ENCODE measurements around the gene EXOC2. TPM values are rescaled to one million over a fixed set of nuclear protein-coding genes. Genes with fewer than 3 reads are reported as not detected.

The EXOC2 gene
- total RNA-seq, 2 experiments from 2014 or later, result 22.5 to 24.8 TPM

- Histone ChIP-seq H3K79me2 (ENCODE audit: insufficient read depth, low read depth, low read length) (no peaks in the 10 kb centered on the region), H3K36me3 (ENCODE audit: insufficient read depth, low read length) (peaks cover 6% of the 10 kb centered on the region; the same call in 1 of the 2 replicates), H3K9me2 (ENCODE audit: insufficient read depth, low read length) (no peaks in the 10 kb centered on the region), H3K27ac (ENCODE audit: low read depth, low read length, poor library complexity, severe bottlenecking) (no peak overlapping the region), H3K4me2 (ENCODE audit: low read length) (no peak overlapping the region), H2AFZ (ENCODE audit: low read length) (no peak overlapping the region), H3K9me3 (ENCODE audit: low read length) (0 out of 2 replicates have a peak, but pooled peaks cover 8% of the 10 kb centered on the region), H3K4me1 (ENCODE audit: insufficient read depth, low read length, poor library complexity, severe bottlenecking) (no peaks in the 10 kb centered on the region), H4K20me1 (ENCODE audit: insufficient read depth, low read length) (no peaks in the 10 kb centered on the region), H3K4me3 (ENCODE audit: low read depth, low read length, poor library complexity, severe bottlenecking) (no peak overlapping the region)
- intact Hi-C loops (cut with micrococcal nuclease; ENCODE audit: unreplicated experiment), result no loop called here
- BruUV-seq (replicated peaks), result no TSS peak
- ChIA-PET CTCF (ENCODE audit: unreplicated experiment) (no interaction called here), POLR2A (interaction anchor here (1.0 kb wide), 1 partner anchor 9 kb away, joined by 3 read pairs; no protein-coding TSS in a partner anchor)
- no peak for DNase-seq (ENCODE audit: low spot score)
- TF ChIP-seq CTCF (conservative IDR thresholded peaks at IDR 0.05; ENCODE audit: low read length) (no peak), EZH2phosphoT487 (IDR thresholded peaks at IDR 0.05; ENCODE audit: borderline replicate concordance, low read depth, low read length) (no peak)
Observed at GRCh38 chr6:571892-572291, 121.0 kb downstream of the EXOC2 start.

- ChIA-PET CTCF (ENCODE audit: unreplicated experiment) (no interaction called here), POLR2A (no interaction called here)
- no peak for DNase-seq (ENCODE audit: low spot score)
- no peaks in the 10 kb centered on the region for H3K79me2 ChIP-seq (ENCODE audit: insufficient read depth, low read depth, low read length)
- H3K9me2 ChIP-seq (ENCODE audit: insufficient read depth, low read length), result no peaks in the 10 kb centered on the region
- H3K27ac ChIP-seq (ENCODE audit: low read depth, low read length, poor library complexity, severe bottlenecking), result no peak overlapping the region
- no peaks in the 10 kb centered on the region for H3K4me1 ChIP-seq (ENCODE audit: insufficient read depth, low read length, poor library complexity, severe bottlenecking)
- H3K4me3 ChIP-seq (ENCODE audit: low read depth, low read length, poor library complexity, severe bottlenecking), result no peak overlapping the region
- no peak for TF ChIP-seq EZH2phosphoT487 (IDR thresholded peaks at IDR 0.05; ENCODE audit: borderline replicate concordance, low read depth, low read length)
- no peak for TF ChIP-seq CTCF (conservative IDR thresholded peaks at IDR 0.05; ENCODE audit: low read length)
- H3K9me3 ChIP-seq (ENCODE audit: low read length), result 0 out of 2 replicates have a peak, but pooled peaks cover 3% of the 10 kb centered on the region
- peaks cover 6% of the 10 kb centered on the region; the same call in 1 of the 2 replicates for H3K36me3 ChIP-seq (ENCODE audit: insufficient read depth, low read length)
- intact Hi-C loops (cut with micrococcal nuclease; ENCODE audit: unreplicated experiment), result no loop called here
- H3K4me2 ChIP-seq (ENCODE audit: low read length), result no peak overlapping the region
- H2AFZ ChIP-seq (ENCODE audit: low read length), result no peak overlapping the region
- BruUV-seq (replicated peaks), result no TSS peak
- H4K20me1 ChIP-seq (ENCODE audit: insufficient read depth, low read length), result no peaks in the 10 kb centered on the region
Observed at GRCh38 chr6:570825-571224, 122.1 kb downstream of the EXOC2 start.

- ChIA-PET POLR2A (interaction anchor here (0.7 to 1.1 kb wide), 2 partner anchors 14 to 188 kb away, joined by 3 read pairs; no protein-coding TSS in a partner anchor), CTCF (ENCODE audit: unreplicated experiment) (no interaction called here)
- Histone ChIP-seq H3K79me2 (ENCODE audit: insufficient read depth, low read depth, low read length) (no peaks in the 10 kb centered on the region), H2AFZ (ENCODE audit: low read length) (no peak overlapping the region), H3K36me3 (ENCODE audit: insufficient read depth, low read length) (no peaks in the 10 kb centered on the region), H4K20me1 (ENCODE audit: insufficient read depth, low read length) (no peaks in the 10 kb centered on the region), H3K27ac (ENCODE audit: low read depth, low read length, poor library complexity, severe bottlenecking) (no peak overlapping the region), H3K9me3 (ENCODE audit: low read length) (no peaks in the 10 kb centered on the region), H3K4me3 (ENCODE audit: low read depth, low read length, poor library complexity, severe bottlenecking) (no peak overlapping the region), H3K4me2 (ENCODE audit: low read length) (no peak overlapping the region), H3K9me2 (ENCODE audit: insufficient read depth, low read length) (no peaks in the 10 kb centered on the region), H3K4me1 (ENCODE audit: insufficient read depth, low read length, poor library complexity, severe bottlenecking) (no peaks in the 10 kb centered on the region)
- no TSS peak for BruUV-seq (replicated peaks)
- intact Hi-C loops (cut with micrococcal nuclease; ENCODE audit: unreplicated experiment), result no loop called here
- DNase-seq (ENCODE audit: low spot score), result no peak
- TF ChIP-seq CTCF (conservative IDR thresholded peaks at IDR 0.05; ENCODE audit: low read length) (no peak), EZH2phosphoT487 (IDR thresholded peaks at IDR 0.05; ENCODE audit: borderline replicate concordance, low read depth, low read length) (no peak)
Observed at GRCh38 chr6:568954-569523, 123.9 kb downstream of the EXOC2 start.

All from OCI-LY7 (cell line).